HepG2 (cell line): Measurements from ENCODE around the gene CFAP70. TPM values are rescaled to one million over a fixed set of nuclear protein-coding genes. Genes with fewer than 3 reads are reported as not detected.

ENCODE experiments used
- AFF4 ChIP-seq: sonication (generic); formaldehyde crosslinking; IDR thresholded peaks from 2 replicates; pipeline ENCODE4 v1.4.0; 2020; ENCODE audit warnings: missing genetic modification reagents
- ETV5 ChIP-seq: IDR thresholded peaks from 2 replicates; pipeline ENCODE4 v1.6.1; 2018; ENCODE audit warnings: missing biosample characterization, missing genetic modification reagents, inconsistent platforms, borderline replicate concordance
- FOSL1 ChIP-seq: sonication (generic); formaldehyde crosslinking; IDR thresholded peaks from 2 replicates; pipeline ENCODE4 v1.9.0; 2021; ENCODE audit warnings: missing genetic modification reagents, borderline replicate concordance
- FOXK1 ChIP-seq: sonication (generic); formaldehyde crosslinking; IDR thresholded peaks from 2 replicates; pipeline ENCODE4 v1.4.0; 2020; ENCODE audit warnings: low read depth, missing genetic modification reagents, borderline replicate concordance
- JUND ChIP-seq: sonication (generic); formaldehyde crosslinking; IDR thresholded peaks from 2 replicates; pipeline ENCODE4 v1.8.0; 2022; ENCODE audit warnings: mild to moderate bottlenecking, missing genetic modification reagents
- RARG ChIP-seq: sonication (generic); formaldehyde crosslinking; IDR thresholded peaks from 2 replicates; pipeline ENCODE4 v1.4.0; 2020; ENCODE audit warnings: low read depth, mild to moderate bottlenecking, missing genetic modification reagents
- SP5 ChIP-seq: IDR thresholded peaks from 2 replicates; pipeline ENCODE4 v1.6.1; 2016; ENCODE audit warnings: low read depth, borderline replicate concordance
- THRA ChIP-seq: sonication (generic); formaldehyde crosslinking; IDR thresholded peaks from 2 replicates; pipeline ENCODE4 v1.4.0; 2020; ENCODE audit warnings: missing genetic modification reagents, borderline replicate concordance
- TIGD3 ChIP-seq: sonication (generic); formaldehyde crosslinking; IDR thresholded peaks from 2 replicates; pipeline ENCODE4 v1.5.1; 2020; ENCODE audit warnings: mild to moderate bottlenecking, missing genetic modification reagents, borderline replicate concordance
- ZNF44 ChIP-seq: sonication (generic); formaldehyde crosslinking; IDR thresholded peaks from 2 replicates; pipeline ENCODE4 v1.5.1; 2020; ENCODE audit warnings: mild to moderate bottlenecking, missing genetic modification reagents
- polyA plus RNA-seq, 8 experiments: library from polyadenylated mRNA; depleted of rRNA in 3 of 8; stranded (reverse) in 7 of 8; unstranded in 1 of 8; fragments of >200 nt; fragmentation: Illumina TruSeq in 4 of 8; extraction: Trizol in 4 of 8; gene quantifications; 2 replicates each; pipeline versions ENCODE4 v1.2.1 to v1.2.3, GENCODE V29; 2011 to 2016; ENCODE audit warnings: low read depth in 4 of 8, missing spikeins in 1 of 8, mixed read lengths in 1 of 8; ENCODE audit not compliant: insufficient read depth in 1 of 8
- total RNA-seq, 5 experiments: library from RNA; depleted of rRNA; stranded (reverse); fragments of >200 nt; fragmentation: Illumina TruSeq; extraction: Trizol; gene quantifications; 2 replicates each; pipeline ENCODE4 v1.2.3, GENCODE V29; 2016; ENCODE audit warnings: low read depth in 1 of 5
- TF ChIP-seq, protein P1 (sequence below): sonication (generic); formaldehyde crosslinking; IDR thresholded peaks from 2 replicates; pipeline ENCODE4 v1.4.0; 2020; ENCODE audit warnings: missing genetic modification reagents, mild to moderate bottlenecking, borderline replicate concordance
- TF ChIP-seq, protein P2 (sequence below): sonication (generic); formaldehyde crosslinking; IDR thresholded peaks from 2 replicates; pipeline ENCODE4 v1.8.1; 2023; ENCODE audit warnings: mild to moderate bottlenecking, missing genetic modification reagents, borderline replicate concordance
- TF ChIP-seq, protein P3 (sequence below): sonication (generic); formaldehyde crosslinking; IDR thresholded peaks from 2 replicates; pipeline ENCODE4 v1.8.0; 2022; ENCODE audit warnings: mild to moderate bottlenecking, missing genetic modification reagents
- TF ChIP-seq, protein P4 (sequence below): sonication (generic); formaldehyde crosslinking; IDR thresholded peaks from 2 replicates; pipeline ENCODE4 v1.4.0; 2020; ENCODE audit warnings: mild to moderate bottlenecking, missing genetic modification reagents

The CFAP70 gene
- total and polyA plus RNA-seq, 2 of the 13 experiments (the other 11 are each of a cell fraction or from before 2014, with no cell fraction given): 0.27 to 0.38 TPM

- TF ChIP-seq, protein P1, sequence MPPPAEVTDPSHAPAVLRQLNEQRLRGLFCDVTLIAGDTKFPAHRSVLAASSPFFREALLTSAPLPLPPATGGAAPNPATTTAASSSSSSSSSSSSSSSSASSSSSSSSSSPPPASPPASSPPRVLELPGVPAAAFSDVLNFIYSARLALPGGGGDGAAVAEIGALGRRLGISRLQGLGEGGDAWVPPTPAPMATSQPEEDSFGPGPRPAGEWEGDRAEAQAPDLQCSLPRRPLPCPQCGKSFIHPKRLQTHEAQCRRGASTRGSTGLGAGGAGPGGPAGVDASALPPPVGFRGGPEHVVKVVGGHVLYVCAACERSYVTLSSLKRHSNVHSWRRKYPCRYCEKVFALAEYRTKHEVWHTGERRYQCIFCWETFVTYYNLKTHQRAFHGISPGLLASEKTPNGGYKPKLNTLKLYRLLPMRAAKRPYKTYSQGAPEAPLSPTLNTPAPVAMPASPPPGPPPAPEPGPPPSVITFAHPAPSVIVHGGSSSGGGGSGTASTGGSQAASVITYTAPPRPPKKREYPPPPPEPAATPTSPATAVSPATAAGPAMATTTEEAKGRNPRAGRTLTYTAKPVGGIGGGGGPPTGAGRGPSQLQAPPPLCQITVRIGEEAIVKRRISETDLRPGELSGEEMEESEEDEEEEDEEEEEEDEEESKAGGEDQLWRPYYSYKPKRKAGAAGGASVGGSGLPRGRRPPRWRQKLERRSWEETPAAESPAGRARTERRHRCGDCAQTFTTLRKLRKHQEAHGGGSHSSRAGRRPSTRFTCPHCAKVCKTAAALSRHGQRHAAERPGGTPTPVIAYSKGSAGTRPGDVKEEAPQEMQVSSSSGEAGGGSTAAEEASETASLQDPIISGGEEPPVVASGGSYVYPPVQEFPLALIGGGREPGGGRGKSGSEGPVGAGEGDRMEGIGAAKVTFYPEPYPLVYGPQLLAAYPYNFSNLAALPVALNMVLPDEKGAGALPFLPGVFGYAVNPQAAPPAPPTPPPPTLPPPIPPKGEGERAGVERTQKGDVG (CRISPR knock-in tag): no peak
- TF ChIP-seq ZNF44 (CRISPR knock-in tag) (no peak), SP5 (CRISPR knock-in tag) (no peak), FOXK1 (CRISPR knock-in tag) (no peak), ETV5 (CRISPR knock-in tag) (no peak), TIGD3 (CRISPR knock-in tag) (no peak), THRA (CRISPR knock-in tag) (no peak), AFF4 (CRISPR knock-in tag) (no peak), FOSL1 (CRISPR knock-in tag) (no peak), RARG (no peak), JUND (CRISPR knock-in tag) (no peak)
- TF ChIP-seq, protein P2, sequence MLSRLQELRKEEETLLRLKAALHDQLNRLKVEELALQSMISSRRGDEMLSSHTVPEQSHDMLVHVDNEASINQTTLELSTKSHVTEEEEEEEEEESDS (CRISPR knock-in tag): no peak
- TF ChIP-seq, protein P3, sequence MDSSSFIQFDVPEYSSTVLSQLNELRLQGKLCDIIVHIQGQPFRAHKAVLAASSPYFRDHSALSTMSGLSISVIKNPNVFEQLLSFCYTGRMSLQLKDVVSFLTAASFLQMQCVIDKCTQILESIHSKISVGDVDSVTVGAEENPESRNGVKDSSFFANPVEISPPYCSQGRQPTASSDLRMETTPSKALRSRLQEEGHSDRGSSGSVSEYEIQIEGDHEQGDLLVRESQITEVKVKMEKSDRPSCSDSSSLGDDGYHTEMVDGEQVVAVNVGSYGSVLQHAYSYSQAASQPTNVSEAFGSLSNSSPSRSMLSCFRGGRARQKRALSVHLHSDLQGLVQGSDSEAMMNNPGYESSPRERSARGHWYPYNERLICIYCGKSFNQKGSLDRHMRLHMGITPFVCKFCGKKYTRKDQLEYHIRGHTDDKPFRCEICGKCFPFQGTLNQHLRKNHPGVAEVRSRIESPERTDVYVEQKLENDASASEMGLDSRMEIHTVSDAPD (CRISPR knock-in tag): no peak
- TF ChIP-seq, protein P4, sequence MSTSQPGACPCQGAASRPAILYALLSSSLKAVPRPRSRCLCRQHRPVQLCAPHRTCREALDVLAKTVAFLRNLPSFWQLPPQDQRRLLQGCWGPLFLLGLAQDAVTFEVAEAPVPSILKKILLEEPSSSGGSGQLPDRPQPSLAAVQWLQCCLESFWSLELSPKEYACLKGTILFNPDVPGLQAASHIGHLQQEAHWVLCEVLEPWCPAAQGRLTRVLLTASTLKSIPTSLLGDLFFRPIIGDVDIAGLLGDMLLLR: 0 out of 2 replicates have a peak, but pooled peaks have one; percentile 28
Observed at GRCh38 chr10:73358331-73359279, at the start of gene CFAP70 (continued).
